GM12878 (cell line): ENCODE measurements around the gene KCNJ3.

ENCODE experiments used
- BACH1 ChIP-seq: fragments of 450-650 bp; IDR thresholded peaks from 2 replicates; pipeline ENCODE4 v1.6.1; 2017; ENCODE audit warnings: mild to moderate bottlenecking, borderline replicate concordance
- CTCF ChIP-seq, 3 experiments: IDR thresholded peaks in 2 of 3; conservative IDR thresholded peaks in 1 of 3; 2 replicates each; pipeline ENCODE4 v1.5.1; 2011; ENCODE audit warnings: low read depth in 3 of 3, low read length in 3 of 3, mild to moderate bottlenecking in 3 of 3, control low read depth in 2 of 3, moderate library complexity in 2 of 3, inconsistent platforms in 1 of 3, mixed read lengths in 1 of 3; ENCODE audit not compliant: control insufficient read depth in 2 of 3, insufficient read depth in 1 of 3; ENCODE audit errors: extremely low read depth in 1 of 3
- GABPA ChIP-seq: IDR thresholded peaks from 2 replicates; pipeline ENCODE4 v1.6.1; 2014; ENCODE audit warnings: antibody characterized with exemption, low read depth, mild to moderate bottlenecking, inconsistent platforms
- MTA3 ChIP-seq: IDR thresholded peaks from 2 replicates; pipeline ENCODE4 v1.6.1; 2012; ENCODE audit warnings: low read length, inconsistent platforms, borderline replicate concordance
- POLR2AphosphoS5 ChIP-seq: IDR thresholded peaks from 2 replicates; pipeline ENCODE4 v1.6.1; 2011; ENCODE audit warnings: mild to moderate bottlenecking, low read length, inconsistent platforms
- SMC3 ChIP-seq: IDR thresholded peaks from 2 replicates; pipeline ENCODE4 v1.6.1; 2011; ENCODE audit warnings: low read length, improper control_type of control experiment, borderline replicate concordance
- USF2 ChIP-seq: IDR thresholded peaks from 2 replicates; pipeline ENCODE4 v1.6.1; 2011; ENCODE audit warnings: low read depth, low read length, improper control_type of control experiment, borderline replicate concordance
- ZNF217 ChIP-seq: fragments of 450-650 bp; IDR thresholded peaks from 2 replicates; pipeline ENCODE4 v1.6.1; 2017; ENCODE audit warnings: antibody characterized with exemption, mild to moderate bottlenecking

GRCh38 chr2:154699575-154699930 is 1.1 kb downstream of the KCNJ3 start:
- no peak for TF ChIP-seq SMC3
- TF ChIP-seq CTCF (IDR thresholded peaks at IDR 0.05 in 2 of 3, conservative IDR thresholded peaks at IDR 0.05 in 1 of 3; ENCODE audit: control insufficient read depth in 2 of 3, extremely low read depth in 1 of 3, insufficient read depth in 1 of 3, low read depth in 3 of 3, low read length in 3 of 3), result no peak
- TF ChIP-seq MTA3, result no peak
- no peak for TF ChIP-seq GABPA
- no peak for TF ChIP-seq BACH1
- TF ChIP-seq ZNF217, result no peak
- TF ChIP-seq POLR2AphosphoS5, result no peak
- no peak for TF ChIP-seq USF2
